HG02623 (cell line): Measurements from ENCODE around the gene PAK5.
A peak's percentile ranks its signal among the peaks of the same experiment; 100 is the strongest.

Experiments used
- ATAC-seq: cut with Tn5 transposase; IDR thresholded peaks from one replicate; pipeline ENCODE4 v1.9.1; 2021; ENCODE audit warnings: moderate library complexity; ENCODE audit not compliant: unreplicated experiment

Gene PAK5

GRCh38 chr20:9792674-9793073, 46.2 kb downstream of the PAK5 start:
- ATAC-seq, result no peak

- ATAC-seq, result no peak
These were observed 49.7 kb downstream of the PAK5 start for GRCh38 chr20:9789131-9789530.

- ATAC-seq, result no peak
These were observed 63.7 kb downstream of the PAK5 start for GRCh38 chr20:9775176-9775575.

GRCh38 chr20:9769954-9770353, 68.9 kb downstream of the PAK5 start:
- ATAC-seq, result no peak

GRCh38 chr20:9761476-9761875, 77.4 kb downstream of the PAK5 start:
- no peak for ATAC-seq

- no peak for ATAC-seq
These were observed 79.5 kb downstream of the PAK5 start for GRCh38 chr20:9759392-9759791.

GRCh38 chr20:9758752-9759151, 80.1 kb downstream of the PAK5 start:
- ATAC-seq, result no peak

DNA sequence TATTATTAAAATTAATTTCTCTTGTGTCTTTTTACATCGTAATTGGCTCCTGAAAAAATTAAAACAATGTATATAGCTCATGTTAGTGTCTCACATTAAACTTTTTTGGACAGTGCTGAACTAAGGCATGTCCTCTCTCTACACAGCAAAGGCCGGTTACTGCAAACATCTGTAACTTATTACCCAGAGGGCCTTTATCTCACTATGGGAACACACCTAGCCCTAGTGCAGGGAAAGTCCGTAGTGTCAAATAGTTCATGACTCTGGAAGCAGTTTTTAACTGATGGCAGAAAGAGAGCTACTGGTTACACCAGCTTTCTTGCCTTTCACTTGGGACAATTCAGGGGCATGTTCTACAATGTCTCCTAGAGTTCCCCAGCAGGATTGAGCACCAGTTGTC, 82.2 kb downstream of the PAK5 start:
- no peak for ATAC-seq

DNA sequence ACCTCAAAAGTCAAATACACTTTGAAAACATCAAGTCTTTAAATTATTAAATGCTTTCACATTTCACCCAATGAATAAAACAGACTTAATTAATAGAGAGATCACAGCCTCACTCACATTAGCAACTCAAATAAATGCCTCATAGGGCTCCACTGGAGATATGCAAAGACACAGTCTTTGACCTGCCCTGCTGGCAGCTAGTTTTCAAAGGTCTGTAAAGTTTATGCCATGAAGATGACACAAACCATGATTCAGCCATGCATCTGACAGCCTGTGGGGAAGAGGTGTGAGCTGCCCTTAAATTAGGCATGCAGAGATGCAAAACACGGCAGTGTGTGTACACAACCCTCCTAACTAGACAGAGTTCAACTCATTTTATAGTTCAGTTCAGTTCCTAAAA, 83.6 kb downstream of the PAK5 start:
- no peak for ATAC-seq

DNA sequence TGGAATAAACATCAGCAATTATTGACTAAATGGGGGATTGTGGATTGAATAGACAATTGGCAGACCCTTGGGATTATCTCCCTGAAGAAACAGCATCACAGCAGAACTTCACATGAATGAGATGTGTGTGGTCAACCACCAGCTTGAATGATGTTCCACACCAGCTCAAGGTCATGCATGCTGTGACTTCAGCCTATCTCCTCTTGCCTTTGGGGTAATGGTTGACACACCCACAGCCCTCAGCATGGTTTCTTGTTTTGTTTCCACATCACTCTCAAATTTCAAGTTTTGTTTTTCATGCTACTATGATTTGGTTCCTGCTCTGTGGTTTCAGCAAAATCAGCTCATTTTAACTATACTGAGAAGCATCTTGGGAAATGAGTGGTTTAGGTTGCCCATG, 94.3 kb downstream of the PAK5 start:
- peak; percentile 52 for ATAC-seq

GRCh38 chr20:9743871-9744270, 95.0 kb downstream of the PAK5 start:
- no peak for ATAC-seq

- ATAC-seq, result no peak
These were observed 96.1 kb downstream of the PAK5 start for GRCh38 chr20:9742821-9743220.

DNA sequence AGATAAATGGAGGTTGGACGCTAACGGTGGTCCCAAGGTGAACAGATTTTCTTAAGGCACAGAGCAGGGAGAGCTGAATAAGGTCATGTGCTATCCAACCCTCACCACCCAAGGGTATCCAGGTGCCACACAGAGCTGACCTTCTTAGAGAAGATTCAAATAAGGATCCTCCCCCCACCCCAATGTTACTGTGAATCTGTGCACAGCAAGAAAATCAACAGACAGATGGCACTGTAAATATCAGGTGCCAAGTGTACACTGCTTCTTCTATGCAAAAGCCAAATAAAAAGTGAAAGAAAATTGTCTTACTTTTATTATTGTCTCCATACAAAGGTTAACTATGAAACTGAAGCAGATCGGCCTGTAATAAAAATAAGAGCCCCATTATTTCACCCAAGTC, 96.9 kb downstream of the PAK5 start:
- ATAC-seq, result no peak

DNA sequence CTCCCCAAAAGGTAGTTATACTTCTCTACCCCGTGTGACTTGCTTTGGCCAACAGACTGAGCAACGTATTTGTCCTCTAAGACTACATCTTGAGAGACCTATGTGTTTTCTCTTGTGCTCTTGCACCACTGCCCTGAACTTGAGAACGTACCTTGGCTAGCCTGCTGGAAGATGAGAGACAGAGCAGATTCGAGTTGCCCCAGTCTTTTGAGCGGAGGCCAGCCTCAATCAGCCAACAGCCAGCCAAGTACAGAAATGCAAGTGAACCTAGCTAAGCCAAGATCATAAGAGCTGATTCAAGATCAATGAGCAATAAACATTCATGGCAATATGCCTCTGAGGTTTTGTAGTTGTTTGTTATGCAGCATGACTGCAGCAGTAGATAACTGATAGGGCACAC, 98.4 kb downstream of the PAK5 start:
- no peak for ATAC-seq

DNA sequence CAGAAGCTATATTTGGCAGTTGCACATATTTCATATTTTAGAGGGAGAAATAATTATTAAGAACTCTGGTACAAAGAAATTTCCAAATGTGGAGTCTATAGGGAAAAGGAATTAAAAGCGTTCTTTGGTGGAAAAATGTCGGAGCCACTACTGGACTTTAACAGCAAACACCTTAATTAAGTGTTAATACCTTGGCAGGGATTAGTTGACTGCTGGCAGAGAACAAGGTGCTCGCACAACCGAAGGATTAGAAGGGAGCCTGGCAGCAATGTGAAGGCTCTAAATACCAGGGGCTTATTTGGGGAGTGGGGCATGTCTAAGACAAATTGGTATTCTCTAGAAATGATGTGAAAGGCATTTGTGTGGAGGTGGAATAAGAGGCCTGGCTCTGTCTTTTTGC, 98.9 kb downstream of the PAK5 start:
- no peak for ATAC-seq

DNA sequence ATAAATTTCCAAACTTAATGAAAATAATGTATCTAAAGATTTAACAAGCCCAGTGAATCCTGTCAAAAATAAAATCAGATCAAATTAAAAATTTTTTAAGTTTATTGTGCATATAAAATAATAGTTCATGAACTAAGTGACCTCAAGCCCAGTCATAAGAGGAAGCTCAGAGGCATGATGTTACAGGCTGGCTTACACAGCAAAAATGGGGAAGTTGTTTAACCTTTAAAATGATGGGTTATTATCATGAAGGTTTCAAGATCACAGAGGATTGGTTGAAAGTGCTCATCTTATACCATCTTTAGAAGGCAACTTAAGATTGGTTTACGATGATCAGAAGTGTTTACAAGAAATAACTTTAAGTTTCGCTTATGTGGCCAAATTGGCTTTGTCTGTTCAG, 102.5 kb downstream of the PAK5 start:
- no peak for ATAC-seq

DNA sequence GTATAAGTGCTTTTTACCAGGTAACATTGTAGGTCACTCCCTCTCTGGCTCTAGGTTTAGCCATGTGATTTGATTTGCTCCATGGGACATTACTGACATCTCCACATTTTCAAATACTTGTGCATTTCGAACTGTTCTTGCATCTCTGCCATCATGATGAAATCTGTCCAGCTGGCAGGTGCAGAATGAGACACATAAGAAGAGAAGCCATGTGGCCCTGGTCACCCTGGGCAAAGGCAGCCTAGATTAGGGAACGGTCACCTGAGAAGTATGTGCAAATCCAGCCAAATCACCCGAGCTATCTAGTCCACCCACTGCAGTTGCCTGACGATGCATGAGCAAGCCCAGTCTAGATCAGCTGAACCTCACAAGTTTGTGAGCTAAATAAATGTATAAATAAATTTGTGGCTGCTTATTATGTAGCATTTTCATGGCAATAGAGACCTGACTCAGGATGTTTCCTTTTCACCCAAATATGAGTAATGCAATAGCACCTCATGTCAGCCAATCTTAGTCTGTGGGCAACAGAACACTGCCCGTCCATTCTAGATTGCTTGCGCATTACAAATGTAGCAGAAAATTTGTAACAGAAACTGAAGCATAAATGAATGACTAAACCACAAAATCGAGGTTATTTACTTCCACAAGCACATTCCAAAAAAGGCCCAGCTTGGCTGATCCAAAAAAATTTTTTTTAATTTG, 115.2 kb downstream of the PAK5 start:
- no peak for ATAC-seq

DNA sequence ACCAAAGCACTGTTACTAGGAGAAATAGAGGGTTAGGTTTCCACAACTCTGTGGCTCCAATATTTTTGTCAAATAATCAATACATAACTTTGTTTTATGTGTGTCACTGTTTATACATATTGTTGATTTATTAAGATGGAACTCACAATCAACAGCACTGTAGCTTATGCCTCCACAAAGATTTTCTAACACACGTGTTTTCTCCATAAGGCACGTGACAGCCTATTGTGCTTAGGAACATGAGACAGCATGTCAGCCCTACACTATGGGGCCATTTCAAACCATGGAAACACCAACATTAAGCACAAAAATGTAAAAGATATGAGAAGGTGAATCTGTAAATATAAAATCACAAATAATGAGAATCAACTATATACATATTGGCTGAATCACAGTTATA, 127.0 kb downstream of the PAK5 start:
- ATAC-seq, result no peak

DNA sequence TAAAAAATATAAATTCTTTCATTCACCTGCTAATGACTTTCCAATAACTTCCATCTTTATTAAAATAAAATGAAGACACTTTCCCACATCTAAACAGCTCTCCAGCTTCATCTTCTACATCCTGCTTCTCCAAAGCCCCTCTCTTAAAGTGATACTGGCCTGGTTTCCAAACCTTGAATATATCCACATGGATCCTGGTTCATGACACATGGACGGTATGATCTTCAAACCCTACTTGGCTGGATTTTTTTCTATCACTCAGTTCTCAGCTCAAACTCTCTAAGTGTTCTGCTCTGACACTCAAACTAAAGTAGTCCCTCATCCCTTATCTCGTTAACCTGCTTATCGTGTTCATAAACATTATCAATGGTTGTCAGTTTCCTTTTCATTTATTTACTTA, 128.2 kb downstream of the PAK5 start:
- no peak for ATAC-seq

GRCh38 chr20:9705722-9706476, 133.0 kb downstream of the PAK5 start:
- no peak for ATAC-seq

DNA sequence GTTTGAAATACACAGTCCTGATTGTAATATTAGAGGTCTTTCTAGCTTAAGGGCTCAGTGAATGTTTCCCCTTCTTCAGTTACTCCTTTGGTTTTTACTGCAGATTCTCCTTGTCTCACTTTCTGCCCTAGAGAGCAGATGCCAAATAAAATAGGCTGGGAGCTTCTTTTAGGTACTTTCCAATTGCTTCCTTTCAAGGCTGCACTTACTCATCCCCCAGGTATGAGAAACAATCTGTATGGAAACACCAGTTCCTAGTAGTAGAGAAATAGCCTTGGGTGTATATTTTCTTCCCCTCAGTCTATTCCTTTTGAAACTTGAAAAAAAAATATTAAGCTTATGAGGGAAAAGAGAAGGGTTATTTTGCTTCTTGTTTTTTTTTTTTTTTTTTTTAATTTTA, 139.7 kb downstream of the PAK5 start:
- no peak for ATAC-seq

GRCh38 chr20:9689041-9689440, 149.8 kb downstream of the PAK5 start:
- no peak for ATAC-seq

- ATAC-seq, result no peak
These were observed 152.0 kb downstream of the PAK5 start for GRCh38 chr20:9686866-9687265.
